H9 (cell line): Measurements from ENCODE around the gene TCF7L2. TPM values are rescaled to one million over a fixed set of nuclear protein-coding genes. Genes with fewer than 3 reads are reported as not detected.

ENCODE experiments used
- DNase-seq: peaks from one replicate; pipeline ENCODE4 v3.0.0-alpha.2; 2017
- H2AFZ ChIP-seq: one replicate; pipeline ENCODE4 v1.6.1; 2013; ENCODE audit warnings: mild to moderate bottlenecking, low read length, control low read depth, moderate library complexity
- H2AK5ac ChIP-seq: 2 replicates; pipeline ENCODE4 v1.6.1; 2013; ENCODE audit warnings: low read length, control low read depth, mixed read lengths; ENCODE audit not compliant: insufficient read length
- H2BK120ac ChIP-seq: one replicate; pipeline ENCODE4 v1.6.1; 2013; ENCODE audit warnings: low read depth, mild to moderate bottlenecking, low read length, control low read depth, inconsistent platforms; ENCODE audit not compliant: poor library complexity, severe bottlenecking
- H2BK12ac ChIP-seq: 2 replicates; pipeline ENCODE4 v1.6.1; 2013; ENCODE audit warnings: low read length, control low read depth, mixed read lengths, low read depth; ENCODE audit not compliant: insufficient read length
- H2BK15ac ChIP-seq: 2 replicates; pipeline ENCODE4 v1.6.1; 2013; ENCODE audit warnings: low read depth, low read length, control low read depth
- H2BK20ac ChIP-seq: one replicate; pipeline ENCODE4 v1.6.1; 2013; ENCODE audit warnings: low read depth, mild to moderate bottlenecking, low read length, control low read depth, inconsistent platforms; ENCODE audit not compliant: poor library complexity, severe bottlenecking
- H2BK5ac ChIP-seq: 2 replicates; pipeline ENCODE4 v1.6.1; 2013; ENCODE audit warnings: low read length, control low read depth, mixed read lengths; ENCODE audit not compliant: insufficient read length
- H3K14ac ChIP-seq: 2 replicates; pipeline ENCODE4 v1.6.1; 2013; ENCODE audit warnings: low read length, control low read depth; ENCODE audit not compliant: insufficient read depth
- H3K18ac ChIP-seq: 2 replicates; pipeline ENCODE4 v1.6.1; 2013; ENCODE audit warnings: low read depth, mild to moderate bottlenecking, mixed read lengths, low read length, control low read depth; ENCODE audit not compliant: insufficient read length
- H3K23ac ChIP-seq: 2 replicates; pipeline ENCODE4 v1.6.1; 2013; ENCODE audit warnings: low read length, control low read depth, mixed read lengths, low read depth; ENCODE audit not compliant: insufficient read length
- H3K23me2 ChIP-seq: 2 replicates; pipeline ENCODE4 v1.6.1; 2013; ENCODE audit warnings: low read depth, mild to moderate bottlenecking, mixed read lengths, low read length, control low read depth; ENCODE audit not compliant: insufficient read length, poor library complexity, severe bottlenecking
- H3K27ac ChIP-seq: 2 replicates; pipeline ENCODE4 v1.5.1; 2013; ENCODE audit warnings: low read length, control low read depth, mixed read lengths, low read depth; ENCODE audit not compliant: insufficient read length
- H3K27me3 ChIP-seq: 2 replicates; pipeline ENCODE4 v1.6.1; 2013; ENCODE audit warnings: low read length, control low read depth, inconsistent platforms; ENCODE audit not compliant: insufficient read depth
- H3K4ac ChIP-seq: 2 replicates; pipeline ENCODE4 v1.6.1; 2013; ENCODE audit warnings: low read depth, mild to moderate bottlenecking, control low read depth, inconsistent platforms, low read length, moderate library complexity
- H3K4me1 ChIP-seq: 2 replicates; pipeline ENCODE4 v1.6.1; 2013; ENCODE audit warnings: low read length, control low read depth, inconsistent platforms; ENCODE audit not compliant: insufficient read depth
- H3K4me2 ChIP-seq: 2 replicates; pipeline ENCODE4 v1.6.1; 2013; ENCODE audit warnings: low read length, control low read depth, mixed read lengths; ENCODE audit not compliant: insufficient read length, insufficient read depth
- H3K56ac ChIP-seq: 2 replicates; pipeline ENCODE4 v1.6.1; 2013; ENCODE audit warnings: low read depth, mild to moderate bottlenecking, mixed read lengths, low read length, control low read depth; ENCODE audit not compliant: insufficient read length
- H3K79me1 ChIP-seq: 2 replicates; pipeline ENCODE4 v1.6.1; 2013; ENCODE audit warnings: low read depth, mild to moderate bottlenecking, moderate library complexity, low read length, control low read depth, inconsistent platforms; ENCODE audit not compliant: insufficient read depth, poor library complexity, severe bottlenecking
- H3K79me2 ChIP-seq: 2 replicates; pipeline ENCODE4 v1.6.1; 2013; ENCODE audit warnings: low read length, control low read depth, inconsistent platforms; ENCODE audit not compliant: insufficient read depth
- H3K9ac ChIP-seq: 2 replicates; pipeline ENCODE4 v1.6.1; 2013; ENCODE audit warnings: low read length, control low read depth, mixed read lengths; ENCODE audit not compliant: insufficient read length; ENCODE audit errors: extremely low read depth
- H3K9me3 ChIP-seq: one replicate; pipeline ENCODE4 v1.6.1; 2013; ENCODE audit warnings: low read depth, low read length, inconsistent platforms; ENCODE audit not compliant: control insufficient read depth
- H3T11ph ChIP-seq: one replicate; pipeline ENCODE4 v1.6.1; 2013; ENCODE audit warnings: mild to moderate bottlenecking, low read length, control low read depth, inconsistent platforms
- H4K20me1 ChIP-seq: one replicate; pipeline ENCODE4 v1.6.1; 2013; ENCODE audit not compliant: control insufficient read depth, insufficient read length, insufficient read depth
- H4K5ac ChIP-seq: 2 replicates; pipeline ENCODE4 v1.6.1; 2013; ENCODE audit warnings: low read depth, mild to moderate bottlenecking, mixed read lengths, low read length, control low read depth; ENCODE audit not compliant: insufficient read length
- H4K8ac ChIP-seq: replicated peaks from 2 replicates; pipeline ENCODE4 v1.6.1; 2013; ENCODE audit warnings: low read length, control low read depth, mixed read lengths, low read depth; ENCODE audit not compliant: insufficient read length
- H4K91ac ChIP-seq: 2 replicates; pipeline ENCODE4 v1.6.1; 2013; ENCODE audit warnings: low read depth, mild to moderate bottlenecking, moderate library complexity, mixed read lengths, low read length, control low read depth; ENCODE audit not compliant: insufficient read length
- H3K27ac Mint-ChIP-seq, 3 experiments: 2 replicates in 2 of 3; 3 replicates in 1 of 3; pipeline ENCODE4 v1.8.0; 2020 to 2021; ENCODE audit warnings: mixed read lengths in 3 of 3, mild to moderate bottlenecking in 1 of 3, moderate library complexity in 1 of 3
- H3K27me3 Mint-ChIP-seq: 2 replicates; pipeline ENCODE4 v1.8.0; 2021; ENCODE audit warnings: low read depth, mild to moderate bottlenecking, moderate library complexity, mixed read lengths
- H3K36me3 Mint-ChIP-seq, 3 experiments: 2 replicates in 2 of 3; 3 replicates in 1 of 3; pipeline ENCODE4 v1.8.0; 2020 to 2021; ENCODE audit warnings: low read depth in 3 of 3, mixed read lengths in 3 of 3; ENCODE audit not compliant: insufficient read depth in 1 of 3
- H3K4me1 Mint-ChIP-seq, 2 experiments: 2 replicates each; pipeline ENCODE4 v1.8.0; 2020; ENCODE audit warnings: mixed read lengths in 2 of 2
- H3K4me3 Mint-ChIP-seq, 2 experiments: 2 replicates in 1 of 2; 3 replicates in 1 of 2; pipeline ENCODE4 v1.8.0; 2020 to 2021; ENCODE audit warnings: mild to moderate bottlenecking in 2 of 2, mixed read lengths in 2 of 2, moderate library complexity in 1 of 2
- H3K9me3 Mint-ChIP-seq, 2 experiments: 2 replicates in 1 of 2; 3 replicates in 1 of 2; pipeline ENCODE4 v1.8.0; 2020; ENCODE audit warnings: mild to moderate bottlenecking in 2 of 2, mixed read lengths in 2 of 2, moderate library complexity in 1 of 2
- WGBS: extraction: QIAGEN DNeasy Blood & Tissue Kit; methylation state at CpG from one replicate; pipeline ENCODE4 v1.1.7; 2013; ENCODE audit warnings: missing lambda C conversion rate, low lambda C conversion rate, mixed read lengths; ENCODE audit not compliant: insufficient read length; ENCODE audit errors: extremely low coverage; 5-methylcytosine and 5-hydroxymethylcytosine counted together
- total RNA-seq: library from RNA; stranded (reverse); gene quantifications from 2 replicates; pipeline ENCODE4 v1.2.1, GENCODE V29; 2021
- TF ChIP-seq, protein P1 (sequence below): fragments of 200-600 bp; sonication (generic); conservative IDR thresholded peaks from 3 replicates; pipeline ENCODE4 v1.8.0; 2021; ENCODE audit warnings: antibody characterized with exemption, mild to moderate bottlenecking

Gene TCF7L2
- total RNA-seq, 1 experiment from 2014 or later: 71.1 TPM

DNA sequence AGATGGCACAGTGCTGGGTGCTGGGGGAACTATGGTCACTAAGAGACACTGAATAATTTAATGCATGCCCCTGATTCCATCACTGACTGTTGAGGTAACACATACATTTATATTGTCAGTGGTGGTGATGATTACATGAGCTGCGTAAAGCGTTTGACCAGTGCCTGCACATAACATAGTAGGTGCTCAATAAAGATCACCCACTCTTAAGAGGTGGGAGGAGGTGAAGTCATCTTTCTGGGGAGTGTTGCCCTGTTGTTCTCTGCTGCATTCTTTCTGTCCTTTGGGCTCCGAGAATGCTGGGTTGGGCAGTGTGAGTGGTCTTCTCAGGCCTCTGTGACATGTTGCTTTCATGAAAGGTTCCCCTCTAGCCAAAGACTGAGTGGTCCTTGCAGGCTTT, 68.0 kb downstream of the TCF7L2 start:
- Histone ChIP-seq H4K91ac (no peak overlapping the region), H3K14ac (no peak overlapping the region), H4K8ac (no peak overlapping the region), H3K4me2 (no peak overlapping the region), H2BK20ac (no peak overlapping the region), H3K4ac (no peak overlapping the region), H3T11ph (no peak overlapping the region), H3K23me2 (no peaks in the 10 kb centered on the region), H3K27ac (no peak overlapping the region), H3K9me3 (no peaks in the 10 kb centered on the region), H4K20me1 (no peaks in the 10 kb centered on the region), H2BK12ac (no peak overlapping the region), H2BK15ac (no peak overlapping the region), H3K23ac (no peak overlapping the region), H2BK120ac (no peak overlapping the region), H3K56ac (no peak overlapping the region), H3K27me3 (no peaks in the 10 kb centered on the region), H2AFZ (no peak overlapping the region), H3K79me1 (peaks cover 25% of the 10 kb centered on the region), H2AK5ac (no peak overlapping the region), H3K18ac (no peak overlapping the region), H4K5ac (no peak overlapping the region), H3K4me1 (peaks cover 14% of the 10 kb centered on the region; the same call in 1 of the 2 replicates), H3K9ac (no peak overlapping the region), H2BK5ac (no peak overlapping the region), H3K79me2 (peaks cover 52% of the 10 kb centered on the region; the same call in 1 of the 2 replicates)
- WGBS: no CpG with 5 or more reads among the region's 3 CpGs
- DNase-seq: no peak
- TF ChIP-seq, protein P1, sequence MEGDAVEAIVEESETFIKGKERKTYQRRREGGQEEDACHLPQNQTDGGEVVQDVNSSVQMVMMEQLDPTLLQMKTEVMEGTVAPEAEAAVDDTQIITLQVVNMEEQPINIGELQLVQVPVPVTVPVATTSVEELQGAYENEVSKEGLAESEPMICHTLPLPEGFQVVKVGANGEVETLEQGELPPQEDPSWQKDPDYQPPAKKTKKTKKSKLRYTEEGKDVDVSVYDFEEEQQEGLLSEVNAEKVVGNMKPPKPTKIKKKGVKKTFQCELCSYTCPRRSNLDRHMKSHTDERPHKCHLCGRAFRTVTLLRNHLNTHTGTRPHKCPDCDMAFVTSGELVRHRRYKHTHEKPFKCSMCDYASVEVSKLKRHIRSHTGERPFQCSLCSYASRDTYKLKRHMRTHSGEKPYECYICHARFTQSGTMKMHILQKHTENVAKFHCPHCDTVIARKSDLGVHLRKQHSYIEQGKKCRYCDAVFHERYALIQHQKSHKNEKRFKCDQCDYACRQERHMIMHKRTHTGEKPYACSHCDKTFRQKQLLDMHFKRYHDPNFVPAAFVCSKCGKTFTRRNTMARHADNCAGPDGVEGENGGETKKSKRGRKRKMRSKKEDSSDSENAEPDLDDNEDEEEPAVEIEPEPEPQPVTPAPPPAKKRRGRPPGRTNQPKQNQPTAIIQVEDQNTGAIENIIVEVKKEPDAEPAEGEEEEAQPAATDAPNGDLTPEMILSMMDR: no peak
- Mint-ChIP-seq H3K27me3 (no peaks in the 10 kb centered on the region), H3K27ac (peak overlapping the region in 1 of 3 experiments; percentile 68; a peak in 1 of 7 replicates), H3K4me3 (no peak overlapping the region), H3K4me1 (peaks cover 63 to 78% of the 10 kb centered on the region in 2 experiments), H3K9me3 (no peaks in the 10 kb centered on the region), H3K36me3 (peaks cover 0 to 32% (median 14%) of the 10 kb centered on the region in 3 experiments; a peak in 6 of 7 replicates)
